Smooth muscle cell (in vitro differentiated cells): ENCODE results near the gene DPM3. TPM values are rescaled to one million over a fixed set of nuclear protein-coding genes. Genes with fewer than 3 reads are reported as not detected.
"Not testable (repeated sequence)": the region's sequence is repeated elsewhere in the genome, so short reads cannot be mapped to it uniquely, and the experiment has no call there.

ENCODE experiments used
- DNase-seq: peaks from one replicate; lab custom pipeline; 2025; ENCODE audit not compliant: unreplicated experiment; lab: John Stamatoyannopoulos, UW
- H2AFZ ChIP-seq: fragments of 200-600 bp; sonication (generic); 2 replicates; pipeline ENCODE4 v1.6.0; 2016; ENCODE audit warnings: antibody characterized with exemption, low read depth, mild to moderate bottlenecking
- H3F3A ChIP-seq: fragments of 200-600 bp; sonication (generic); 2 replicates; pipeline ENCODE4 v1.6.0; 2017; ENCODE audit warnings: antibody characterized with exemption, low read depth
- H3K27ac ChIP-seq: fragments of 200-600 bp; sonication (generic); 2 replicates; pipeline ENCODE4 v1.5.1; 2016; ENCODE audit warnings: low read depth, mild to moderate bottlenecking
- H3K27me3 ChIP-seq: fragments of 200-600 bp; sonication (generic); 2 replicates; pipeline ENCODE4 v1.6.1; 2016; ENCODE audit warnings: low read depth, mild to moderate bottlenecking
- H3K36me3 ChIP-seq: fragments of 200-600 bp; sonication (generic); 2 replicates; pipeline ENCODE4 v1.5.1; 2016; ENCODE audit warnings: low read depth
- H3K4me1 ChIP-seq: fragments of 200-600 bp; sonication (generic); 2 replicates; pipeline ENCODE4 v1.5.1; 2016; ENCODE audit warnings: low read depth
- H3K4me2 ChIP-seq: fragments of 200-600 bp; sonication (generic); 2 replicates; pipeline ENCODE4 v1.6.0; 2016; ENCODE audit warnings: mild to moderate bottlenecking
- H3K4me3 ChIP-seq: fragments of 200-600 bp; sonication (generic); 2 replicates; pipeline ENCODE4 v1.5.1; 2016; ENCODE audit warnings: mild to moderate bottlenecking
- H3K79me2 ChIP-seq: fragments of 200-600 bp; sonication (generic); 2 replicates; pipeline ENCODE4 v1.6.0; 2016; ENCODE audit warnings: low read depth, mild to moderate bottlenecking
- H3K9ac ChIP-seq: fragments of 200-600 bp; sonication (generic); 2 replicates; pipeline ENCODE4 v1.6.0; 2016; ENCODE audit warnings: low read depth
- H3K9me3 ChIP-seq: fragments of 200-600 bp; sonication (generic); replicated peaks from 2 replicates; pipeline ENCODE4 v1.5.1; 2016; ENCODE audit warnings: low read depth
- H4K20me1 ChIP-seq: fragments of 200-600 bp; sonication (generic); 2 replicates; pipeline ENCODE4 v1.6.0; 2016; ENCODE audit warnings: low read depth
- WGBS: methylation state at CpG from one replicate; pipeline ENCODE4 v1.1.7; 2016; ENCODE audit warnings: low lambda C conversion rate; 5-methylcytosine and 5-hydroxymethylcytosine counted together
- polyA plus RNA-seq: library from polyadenylated mRNA; unstranded; fragments of >200 nt; fragmentation: Nextera tagmentation; extraction: Ambion mirVana; gene quantifications from 2 replicates; pipeline ENCODE4 v1.2.1, GENCODE V29; 2016
- total RNA-seq: library from RNA; depleted of rRNA; stranded (reverse); fragments of >200 nt; gene quantifications from 2 replicates; pipeline ENCODE4 v1.2.3, GENCODE V29; 2014
- TF ChIP-seq, protein P1 (sequence below): fragments of 200-600 bp; sonication (generic); IDR thresholded peaks from 2 replicates; pipeline ENCODE4 v1.5.1; 2017; ENCODE audit warnings: borderline replicate concordance, mild to moderate bottlenecking, antibody characterized with exemption; ENCODE audit not compliant: insufficient read depth, poor library complexity, severe bottlenecking

DPM3 gene
- total RNA-seq = 51.5 and 69.1 TPM in 2 replicates
- polyA plus RNA-seq = 75.8 and 79.9 TPM in 2 replicates

- H4K20me1 ChIP-seq = no peaks in the 10 kb centered on the region
- H3K9me3 ChIP-seq = no peaks in the 10 kb centered on the region
- peak within 1 kb of the TSS; percentile 77 for H3K9ac ChIP-seq
- H3K36me3 ChIP-seq = no peaks in the 10 kb centered on the region
- peak within 1 kb of the TSS; percentile 83 for H3K4me2 ChIP-seq
- peaks cover 22% of the 10 kb centered on the region for H3K79me2 ChIP-seq
- H3K4me1 ChIP-seq = peaks cover 3% of the 10 kb centered on the region
- TF ChIP-seq, protein P1, sequence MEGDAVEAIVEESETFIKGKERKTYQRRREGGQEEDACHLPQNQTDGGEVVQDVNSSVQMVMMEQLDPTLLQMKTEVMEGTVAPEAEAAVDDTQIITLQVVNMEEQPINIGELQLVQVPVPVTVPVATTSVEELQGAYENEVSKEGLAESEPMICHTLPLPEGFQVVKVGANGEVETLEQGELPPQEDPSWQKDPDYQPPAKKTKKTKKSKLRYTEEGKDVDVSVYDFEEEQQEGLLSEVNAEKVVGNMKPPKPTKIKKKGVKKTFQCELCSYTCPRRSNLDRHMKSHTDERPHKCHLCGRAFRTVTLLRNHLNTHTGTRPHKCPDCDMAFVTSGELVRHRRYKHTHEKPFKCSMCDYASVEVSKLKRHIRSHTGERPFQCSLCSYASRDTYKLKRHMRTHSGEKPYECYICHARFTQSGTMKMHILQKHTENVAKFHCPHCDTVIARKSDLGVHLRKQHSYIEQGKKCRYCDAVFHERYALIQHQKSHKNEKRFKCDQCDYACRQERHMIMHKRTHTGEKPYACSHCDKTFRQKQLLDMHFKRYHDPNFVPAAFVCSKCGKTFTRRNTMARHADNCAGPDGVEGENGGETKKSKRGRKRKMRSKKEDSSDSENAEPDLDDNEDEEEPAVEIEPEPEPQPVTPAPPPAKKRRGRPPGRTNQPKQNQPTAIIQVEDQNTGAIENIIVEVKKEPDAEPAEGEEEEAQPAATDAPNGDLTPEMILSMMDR = no peak
- DNase-seq = peak; percentile 52
- H2AFZ ChIP-seq = peak within 1 kb of the TSS; percentile 99
- H3K4me3 ChIP-seq = peak within 1 kb of the TSS; percentile 68
- peak within 1 kb of the TSS; percentile 87 for H3K27ac ChIP-seq
- no peaks in the 10 kb centered on the region for H3F3A ChIP-seq
- 1% methylated on average over 41 of the region's 42 CpGs for WGBS
- H3K27me3 ChIP-seq = no peaks in the 10 kb centered on the region
Measured at GRCh38 chr1:155139895-155140629, at the start of gene DPM3. DPM3 (minus strand) TSS chr1:155140531; CDS start chr1:155140240, 291 bp downstream.

DNA sequence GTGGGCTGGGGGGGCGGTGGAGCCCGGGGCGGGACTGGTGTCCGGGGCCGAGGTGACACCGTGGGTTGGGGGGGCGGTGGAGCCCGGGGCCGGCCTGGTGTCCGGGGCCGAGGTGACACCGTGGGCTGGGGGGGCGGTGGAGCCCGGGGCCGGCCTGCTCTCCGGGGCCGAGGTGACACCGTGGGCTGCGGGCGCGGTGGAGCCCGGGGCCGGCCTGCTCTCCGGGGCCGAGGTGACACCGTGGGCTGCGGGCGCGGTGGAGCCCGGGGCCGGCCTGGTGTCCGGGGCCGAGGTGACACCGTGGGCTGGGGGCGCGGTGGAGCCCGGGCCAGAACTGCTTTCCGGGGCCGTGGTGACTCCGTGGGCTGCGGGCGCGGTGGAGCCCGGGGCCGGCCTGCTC lies 49.6 kb upstream of the DPM3 start:
- not testable (repeated sequence) for H3K4me3 ChIP-seq, H4K20me1 ChIP-seq, H3K27me3 ChIP-seq, H3K9ac ChIP-seq, H3K4me1 ChIP-seq, H3K79me2 ChIP-seq, H3K9me3 ChIP-seq, H3F3A ChIP-seq, H3K36me3 ChIP-seq, H2AFZ ChIP-seq, H3K4me2 ChIP-seq, DNase-seq, H3K27ac ChIP-seq
- 96% methylated on average over 25 of the region's 45 CpGs for WGBS

- H3K9ac ChIP-seq = no peak overlapping the region
- H3F3A ChIP-seq = no peaks in the 10 kb centered on the region
- H3K36me3 ChIP-seq = no peaks in the 10 kb centered on the region
- no peaks in the 10 kb centered on the region for H3K27me3 ChIP-seq
- TF ChIP-seq, protein P1 = no peak
- H3K27ac ChIP-seq = no peak overlapping the region
- H4K20me1 ChIP-seq = no peaks in the 10 kb centered on the region
- no peaks in the 10 kb centered on the region for H3K79me2 ChIP-seq
- H3K4me1 ChIP-seq = peaks cover 4% of the 10 kb centered on the region
- H3K4me3 ChIP-seq = no peak overlapping the region
- DNase-seq = no peak
- H2AFZ ChIP-seq = no peak overlapping the region
- H3K9me3 ChIP-seq = no peaks in the 10 kb centered on the region
- 95% methylated on average over 3 of the region's 14 CpGs for WGBS
- no peak overlapping the region for H3K4me2 ChIP-seq
Measured at GRCh38 chr1:155188268-155188667, 47.9 kb upstream of the DPM3 start.

- H3K9me3 ChIP-seq = no peaks in the 10 kb centered on the region
- H4K20me1 ChIP-seq = no peaks in the 10 kb centered on the region
- no peak overlapping the region for H3K4me2 ChIP-seq
- no peaks in the 10 kb centered on the region for H3F3A ChIP-seq
- no peaks in the 10 kb centered on the region for H3K36me3 ChIP-seq
- no peak overlapping the region for H3K9ac ChIP-seq
- H2AFZ ChIP-seq = no peak overlapping the region
- no peak overlapping the region for H3K27ac ChIP-seq
- TF ChIP-seq, protein P1 = no peak
- WGBS = 88% methylated on average over 16 of the region's 16 CpGs
- no peaks in the 10 kb centered on the region for H3K4me1 ChIP-seq
- no peaks in the 10 kb centered on the region for H3K79me2 ChIP-seq
- no peak overlapping the region for H3K4me3 ChIP-seq
- no peak for DNase-seq
- H3K27me3 ChIP-seq = no peaks in the 10 kb centered on the region
Measured at GRCh38 chr1:155187456-155187891, 47.1 kb upstream of the DPM3 start.
